Measurements from ENCODE around the gene PRRT3.
A peak's percentile ranks its signal among the peaks of the same experiment; 100 is the strongest.

PRRT3 gene

GRCh38 chr3:9951962-9952805, at the start of gene PRRT3:
Gene PRRT3, minus strand, starts transcription at chr3:9952408. Its CDS starts 2,293 bp downstream, at chr3:9950115.
- DNase-seq (ENCODE audit: low spot score): peak; percentile 54

GRCh38 chr3:10000686-10001085, 48.5 kb upstream of the PRRT3 start:
- no peak for DNase-seq (ENCODE audit: low spot score)

GRCh38 chr3:9994086-9994844, 42.1 kb upstream of the PRRT3 start:
- no peak for DNase-seq (ENCODE audit: low spot score)

GRCh38 chr3:9986230-9986725, 34.1 kb upstream of the PRRT3 start:
- no peak for DNase-seq (ENCODE audit: low spot score)

GRCh38 chr3:9980251-9980650, 28.0 kb upstream of the PRRT3 start:
- no peak for DNase-seq (ENCODE audit: low spot score)

GRCh38 chr3:9978710-9979305, 26.6 kb upstream of the PRRT3 start:
- no peak for DNase-seq (ENCODE audit: low spot score)

- peak; percentile 70 for DNase-seq (ENCODE audit: low spot score)
Measured at GRCh38 chr3:9976721-9977709, 24.8 kb upstream of the PRRT3 start.

GRCh38 chr3:9970020-9970652, 17.9 kb upstream of the PRRT3 start:
- DNase-seq (ENCODE audit: low spot score): no peak

GRCh38 chr3:9969632-9970019, 17.4 kb upstream of the PRRT3 start:
- DNase-seq (ENCODE audit: low spot score): no peak

- DNase-seq (ENCODE audit: low spot score): no peak
Measured at GRCh38 chr3:9966841-9967240, 14.6 kb upstream of the PRRT3 start.

GRCh38 chr3:9965200-9965875, 13.1 kb upstream of the PRRT3 start:
- DNase-seq (ENCODE audit: low spot score): no peak

GRCh38 chr3:9957214-9957613, 5.0 kb upstream of the PRRT3 start:
- DNase-seq (ENCODE audit: low spot score): no peak

- DNase-seq (ENCODE audit: low spot score): no peak
Measured at GRCh38 chr3:9955611-9956352, 3.6 kb upstream of the PRRT3 start.

GRCh38 chr3:9955067-9955502, 2.9 kb upstream of the PRRT3 start:
- no peak for DNase-seq (ENCODE audit: low spot score)

- DNase-seq (ENCODE audit: low spot score): no peak
Measured at GRCh38 chr3:9951598-9951961, 628 bp downstream of the PRRT3 start.

GRCh38 chr3:9951126-9951525, 1.1 kb downstream of the PRRT3 start:
- no peak for DNase-seq (ENCODE audit: low spot score)

- DNase-seq (ENCODE audit: low spot score): no peak
Measured at GRCh38 chr3:9949626-9950025, 2.6 kb downstream of the PRRT3 start.

GRCh38 chr3:9949115-9949514, 3.1 kb downstream of the PRRT3 start:
- no peak for DNase-seq (ENCODE audit: low spot score)

GRCh38 chr3:9948586-9948985, 3.6 kb downstream of the PRRT3 start:
- DNase-seq (ENCODE audit: low spot score): no peak

All from Ammon's horn (tissue), 1 donor.